HepG2 (cell line): ENCODE results near the gene BIRC5. TPM values are rescaled to one million over a fixed set of nuclear protein-coding genes. Genes with fewer than 3 reads are reported as not detected.

Experiments used
- IKZF4 ChIP-seq: sonication (generic); formaldehyde crosslinking; IDR thresholded peaks from 2 replicates; pipeline ENCODE4 v1.5.1; 2020; ENCODE audit warnings: borderline replicate concordance, mild to moderate bottlenecking, low read depth, missing genetic modification reagents; ENCODE audit errors: not compliant biosample characterization
- MAFG ChIP-seq: sonication (generic); formaldehyde crosslinking; IDR thresholded peaks from 2 replicates; pipeline ENCODE4 v1.5.1; 2020; ENCODE audit warnings: mild to moderate bottlenecking, missing genetic modification reagents
- MEF2D ChIP-seq: sonication (generic); formaldehyde crosslinking; IDR thresholded peaks from 2 replicates; pipeline ENCODE4 v1.5.1; 2020; ENCODE audit warnings: mild to moderate bottlenecking, missing genetic modification reagents
- ZBTB42 ChIP-seq: sonication (generic); formaldehyde crosslinking; IDR thresholded peaks from 2 replicates; pipeline ENCODE4 v1.5.0; 2020; ENCODE audit warnings: mild to moderate bottlenecking, missing genetic modification reagents
- ZMYM2 ChIP-seq: sonication (generic); formaldehyde crosslinking; IDR thresholded peaks from 2 replicates; pipeline ENCODE4 v1.8.0; 2022; ENCODE audit warnings: mild to moderate bottlenecking, missing genetic modification reagents
- ZNF234 ChIP-seq: sonication (generic); formaldehyde crosslinking; conservative IDR thresholded peaks from 2 replicates; pipeline ENCODE4 v1.5.1; 2020; ENCODE audit warnings: mild to moderate bottlenecking, missing genetic modification reagents
- ZNF326 ChIP-seq: sonication (generic); formaldehyde crosslinking; IDR thresholded peaks from 2 replicates; pipeline ENCODE4 v1.4.0; 2020; ENCODE audit warnings: missing genetic modification reagents, borderline replicate concordance
- ZNF563 ChIP-seq: sonication (generic); formaldehyde crosslinking; IDR thresholded peaks from 2 replicates; pipeline ENCODE4 v1.8.0; 2022; ENCODE audit warnings: mild to moderate bottlenecking, moderate library complexity, missing genetic modification reagents
- ZNF678 ChIP-seq: sonication (generic); formaldehyde crosslinking; IDR thresholded peaks from 2 replicates; pipeline ENCODE4 v1.4.0; 2020; ENCODE audit warnings: mild to moderate bottlenecking, missing genetic modification reagents
- ZNF713 ChIP-seq: sonication (generic); formaldehyde crosslinking; IDR thresholded peaks from 2 replicates; pipeline ENCODE4 v1.4.0; 2020; ENCODE audit warnings: mild to moderate bottlenecking, missing genetic modification reagents
- ZNF850 ChIP-seq: sonication (generic); formaldehyde crosslinking; conservative IDR thresholded peaks from 2 replicates; pipeline ENCODE4 v1.9.0; 2021; ENCODE audit warnings: mild to moderate bottlenecking, missing genetic modification reagents
- polyA plus RNA-seq, 8 experiments: library from polyadenylated mRNA; depleted of rRNA in 3 of 8; stranded (reverse) in 7 of 8; unstranded in 1 of 8; fragments of >200 nt; fragmentation: Illumina TruSeq in 4 of 8; extraction: Trizol in 4 of 8; gene quantifications; 2 replicates each; pipeline versions ENCODE4 v1.2.1 to v1.2.3, GENCODE V29; 2011 to 2016; ENCODE audit warnings: low read depth in 4 of 8, missing spikeins in 1 of 8, mixed read lengths in 1 of 8; ENCODE audit not compliant: insufficient read depth in 1 of 8
- total RNA-seq, 5 experiments: library from RNA; depleted of rRNA; stranded (reverse); fragments of >200 nt; fragmentation: Illumina TruSeq; extraction: Trizol; gene quantifications; 2 replicates each; pipeline ENCODE4 v1.2.3, GENCODE V29; 2016; ENCODE audit warnings: low read depth in 1 of 5
- TF ChIP-seq, protein P1 (sequence below): sonication (generic); formaldehyde crosslinking; IDR thresholded peaks from 2 replicates; pipeline ENCODE4 v1.5.1; 2020; ENCODE audit warnings: mild to moderate bottlenecking, missing genetic modification reagents, borderline replicate concordance
- TF ChIP-seq, protein P2 (sequence below): sonication (generic); formaldehyde crosslinking; conservative IDR thresholded peaks from 2 replicates; pipeline ENCODE4 v1.8.0; 2022; ENCODE audit warnings: low read depth, missing genetic modification reagents
- TF ChIP-seq, protein P3 (sequence below): sonication (generic); formaldehyde crosslinking; IDR thresholded peaks from 2 replicates; pipeline ENCODE4 v1.5.0; 2020; ENCODE audit warnings: mild to moderate bottlenecking, missing genetic modification reagents
- TF ChIP-seq, protein P4 (sequence below): sonication (generic); formaldehyde crosslinking; IDR thresholded peaks from 2 replicates; pipeline ENCODE4 v1.5.1; 2020; ENCODE audit warnings: missing genetic modification reagents, mild to moderate bottlenecking, borderline replicate concordance
- TF ChIP-seq, protein P5 (sequence below): sonication (generic); formaldehyde crosslinking; IDR thresholded peaks from 2 replicates; pipeline ENCODE4 v1.4.0; 2020; ENCODE audit warnings: missing genetic modification reagents, borderline replicate concordance

The BIRC5 gene
- total and polyA plus RNA-seq, 2 of the 13 experiments (the other 11 are each of a cell fraction or from before 2014, with no cell fraction given), result 30.3 to 135 TPM

DNA sequence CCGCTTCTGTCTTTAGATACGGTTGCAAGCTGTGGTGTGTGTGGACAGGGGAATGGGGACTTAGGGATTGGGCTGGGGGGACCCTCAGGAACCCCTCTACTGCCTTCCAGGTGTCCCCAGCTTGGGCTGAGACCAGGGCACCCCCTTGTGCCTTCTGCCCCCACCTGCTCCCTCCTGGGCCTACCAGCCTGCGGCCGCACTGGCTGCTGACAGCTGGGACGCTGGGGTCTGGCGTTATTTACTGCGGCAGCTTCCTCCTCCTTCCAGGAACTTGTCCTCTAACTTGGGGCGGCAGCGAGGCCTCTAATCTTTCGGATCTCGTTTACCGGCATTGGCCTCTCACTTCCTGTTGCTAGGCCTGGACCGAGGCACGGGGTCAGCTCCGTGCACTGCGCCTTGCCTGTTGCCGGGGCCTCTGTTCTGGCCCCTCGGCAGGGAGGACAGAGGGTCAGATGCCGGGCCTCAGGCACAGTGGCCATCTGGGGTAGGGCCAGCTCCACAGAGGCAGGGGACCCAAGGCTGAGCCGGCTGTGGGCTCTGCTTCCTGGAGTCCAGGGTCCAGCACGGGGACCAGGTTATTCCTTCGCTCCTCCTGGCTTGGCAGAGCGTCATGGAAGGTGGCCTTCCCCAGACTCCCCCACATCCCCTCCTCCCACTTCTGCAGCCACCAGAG lies 49.1 kb downstream of the BIRC5 start (continued):
- TF ChIP-seq IKZF4 (CRISPR knock-in tag) (no peak), ZNF713 (no peak), ZNF563 (CRISPR knock-in tag) (peak; percentile 58; the same call in 1 of the 2 replicates), ZNF234 (CRISPR knock-in tag) (no peak), ZMYM2 (CRISPR knock-in tag) (no peak), ZNF326 (no peak), ZNF850 (CRISPR knock-in tag) (no peak), ZBTB42 (CRISPR knock-in tag) (no peak), ZNF678 (CRISPR knock-in tag) (no peak), MEF2D (peak; percentile 64), MAFG (CRISPR knock-in tag) (no peak)
- TF ChIP-seq, protein P1, sequence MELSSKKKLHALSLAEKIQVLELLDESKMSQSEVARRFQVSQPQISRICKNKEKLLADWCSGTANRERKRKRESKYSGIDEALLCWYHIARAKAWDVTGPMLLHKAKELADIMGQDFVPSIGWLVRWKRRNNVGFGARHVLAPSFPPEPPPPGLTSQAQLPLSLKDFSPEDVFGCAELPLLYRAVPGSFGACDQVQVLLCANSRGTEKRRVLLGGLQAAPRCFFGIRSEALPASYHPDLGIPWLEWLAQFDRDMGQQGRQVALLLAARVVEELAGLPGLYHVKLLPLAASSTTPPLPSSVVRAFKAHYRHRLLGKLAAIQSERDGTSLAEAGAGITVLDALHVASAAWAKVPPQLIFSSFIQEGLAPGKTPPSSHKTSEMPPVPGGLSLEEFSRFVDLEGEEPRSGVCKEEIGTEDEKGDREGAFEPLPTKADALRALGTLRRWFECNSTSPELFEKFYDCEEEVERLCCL (CRISPR knock-in tag), result no peak
- TF ChIP-seq, protein P2, sequence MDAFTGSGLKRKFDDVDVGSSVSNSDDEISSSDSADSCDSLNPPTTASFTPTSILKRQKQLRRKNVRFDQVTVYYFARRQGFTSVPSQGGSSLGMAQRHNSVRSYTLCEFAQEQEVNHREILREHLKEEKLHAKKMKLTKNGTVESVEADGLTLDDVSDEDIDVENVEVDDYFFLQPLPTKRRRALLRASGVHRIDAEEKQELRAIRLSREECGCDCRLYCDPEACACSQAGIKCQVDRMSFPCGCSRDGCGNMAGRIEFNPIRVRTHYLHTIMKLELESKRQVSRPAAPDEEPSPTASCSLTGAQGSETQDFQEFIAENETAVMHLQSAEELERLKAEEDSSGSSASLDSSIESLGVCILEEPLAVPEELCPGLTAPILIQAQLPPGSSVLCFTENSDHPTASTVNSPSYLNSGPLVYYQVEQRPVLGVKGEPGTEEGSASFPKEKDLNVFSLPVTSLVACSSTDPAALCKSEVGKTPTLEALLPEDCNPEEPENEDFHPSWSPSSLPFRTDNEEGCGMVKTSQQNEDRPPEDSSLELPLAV (CRISPR knock-in tag), result no peak
- TF ChIP-seq, protein P3, sequence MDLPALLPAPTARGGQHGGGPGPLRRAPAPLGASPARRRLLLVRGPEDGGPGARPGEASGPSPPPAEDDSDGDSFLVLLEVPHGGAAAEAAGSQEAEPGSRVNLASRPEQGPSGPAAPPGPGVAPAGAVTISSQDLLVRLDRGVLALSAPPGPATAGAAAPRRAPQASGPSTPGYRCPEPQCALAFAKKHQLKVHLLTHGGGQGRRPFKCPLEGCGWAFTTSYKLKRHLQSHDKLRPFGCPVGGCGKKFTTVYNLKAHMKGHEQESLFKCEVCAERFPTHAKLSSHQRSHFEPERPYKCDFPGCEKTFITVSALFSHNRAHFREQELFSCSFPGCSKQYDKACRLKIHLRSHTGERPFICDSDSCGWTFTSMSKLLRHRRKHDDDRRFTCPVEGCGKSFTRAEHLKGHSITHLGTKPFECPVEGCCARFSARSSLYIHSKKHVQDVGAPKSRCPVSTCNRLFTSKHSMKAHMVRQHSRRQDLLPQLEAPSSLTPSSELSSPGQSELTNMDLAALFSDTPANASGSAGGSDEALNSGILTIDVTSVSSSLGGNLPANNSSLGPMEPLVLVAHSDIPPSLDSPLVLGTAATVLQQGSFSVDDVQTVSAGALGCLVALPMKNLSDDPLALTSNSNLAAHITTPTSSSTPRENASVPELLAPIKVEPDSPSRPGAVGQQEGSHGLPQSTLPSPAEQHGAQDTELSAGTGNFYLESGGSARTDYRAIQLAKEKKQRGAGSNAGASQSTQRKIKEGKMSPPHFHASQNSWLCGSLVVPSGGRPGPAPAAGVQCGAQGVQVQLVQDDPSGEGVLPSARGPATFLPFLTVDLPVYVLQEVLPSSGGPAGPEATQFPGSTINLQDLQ, result no peak
- TF ChIP-seq, protein P4, sequence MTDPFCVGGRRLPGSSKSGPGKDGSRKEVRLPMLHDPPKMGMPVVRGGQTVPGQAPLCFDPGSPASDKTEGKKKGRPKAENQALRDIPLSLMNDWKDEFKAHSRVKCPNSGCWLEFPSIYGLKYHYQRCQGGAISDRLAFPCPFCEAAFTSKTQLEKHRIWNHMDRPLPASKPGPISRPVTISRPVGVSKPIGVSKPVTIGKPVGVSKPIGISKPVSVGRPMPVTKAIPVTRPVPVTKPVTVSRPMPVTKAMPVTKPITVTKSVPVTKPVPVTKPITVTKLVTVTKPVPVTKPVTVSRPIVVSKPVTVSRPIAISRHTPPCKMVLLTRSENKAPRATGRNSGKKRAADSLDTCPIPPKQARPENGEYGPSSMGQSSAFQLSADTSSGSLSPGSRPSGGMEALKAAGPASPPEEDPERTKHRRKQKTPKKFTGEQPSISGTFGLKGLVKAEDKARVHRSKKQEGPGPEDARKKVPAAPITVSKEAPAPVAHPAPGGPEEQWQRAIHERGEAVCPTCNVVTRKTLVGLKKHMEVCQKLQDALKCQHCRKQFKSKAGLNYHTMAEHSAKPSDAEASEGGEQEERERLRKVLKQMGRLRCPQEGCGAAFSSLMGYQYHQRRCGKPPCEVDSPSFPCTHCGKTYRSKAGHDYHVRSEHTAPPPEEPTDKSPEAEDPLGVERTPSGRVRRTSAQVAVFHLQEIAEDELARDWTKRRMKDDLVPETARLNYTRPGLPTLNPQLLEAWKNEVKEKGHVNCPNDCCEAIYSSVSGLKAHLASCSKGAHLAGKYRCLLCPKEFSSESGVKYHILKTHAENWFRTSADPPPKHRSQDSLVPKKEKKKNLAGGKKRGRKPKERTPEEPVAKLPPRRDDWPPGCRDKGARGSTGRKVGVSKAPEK (CRISPR knock-in tag), result no peak
- TF ChIP-seq, protein P5, sequence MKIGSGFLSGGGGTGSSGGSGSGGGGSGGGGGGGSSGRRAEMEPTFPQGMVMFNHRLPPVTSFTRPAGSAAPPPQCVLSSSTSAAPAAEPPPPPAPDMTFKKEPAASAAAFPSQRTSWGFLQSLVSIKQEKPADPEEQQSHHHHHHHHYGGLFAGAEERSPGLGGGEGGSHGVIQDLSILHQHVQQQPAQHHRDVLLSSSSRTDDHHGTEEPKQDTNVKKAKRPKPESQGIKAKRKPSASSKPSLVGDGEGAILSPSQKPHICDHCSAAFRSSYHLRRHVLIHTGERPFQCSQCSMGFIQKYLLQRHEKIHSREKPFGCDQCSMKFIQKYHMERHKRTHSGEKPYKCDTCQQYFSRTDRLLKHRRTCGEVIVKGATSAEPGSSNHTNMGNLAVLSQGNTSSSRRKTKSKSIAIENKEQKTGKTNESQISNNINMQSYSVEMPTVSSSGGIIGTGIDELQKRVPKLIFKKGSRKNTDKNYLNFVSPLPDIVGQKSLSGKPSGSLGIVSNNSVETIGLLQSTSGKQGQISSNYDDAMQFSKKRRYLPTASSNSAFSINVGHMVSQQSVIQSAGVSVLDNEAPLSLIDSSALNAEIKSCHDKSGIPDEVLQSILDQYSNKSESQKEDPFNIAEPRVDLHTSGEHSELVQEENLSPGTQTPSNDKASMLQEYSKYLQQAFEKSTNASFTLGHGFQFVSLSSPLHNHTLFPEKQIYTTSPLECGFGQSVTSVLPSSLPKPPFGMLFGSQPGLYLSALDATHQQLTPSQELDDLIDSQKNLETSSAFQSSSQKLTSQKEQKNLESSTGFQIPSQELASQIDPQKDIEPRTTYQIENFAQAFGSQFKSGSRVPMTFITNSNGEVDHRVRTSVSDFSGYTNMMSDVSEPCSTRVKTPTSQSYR, result peak; percentile 38; the same call in 1 of the 2 replicates
